Superior temporal gyrus (tissue), 1 donor: Measurements from ENCODE around the gene PCDH15.

Experiments
- DNase-seq: peaks from one replicate; pipeline ENCODE4 v3.0.0-alpha.2; 2016; ENCODE audit errors: extremely low spot score

The PCDH15 gene

GRCh38 chr10:54708021-54708420 lies 93.0 kb downstream of the PCDH15 start:
- DNase-seq: no peak

DNA sequence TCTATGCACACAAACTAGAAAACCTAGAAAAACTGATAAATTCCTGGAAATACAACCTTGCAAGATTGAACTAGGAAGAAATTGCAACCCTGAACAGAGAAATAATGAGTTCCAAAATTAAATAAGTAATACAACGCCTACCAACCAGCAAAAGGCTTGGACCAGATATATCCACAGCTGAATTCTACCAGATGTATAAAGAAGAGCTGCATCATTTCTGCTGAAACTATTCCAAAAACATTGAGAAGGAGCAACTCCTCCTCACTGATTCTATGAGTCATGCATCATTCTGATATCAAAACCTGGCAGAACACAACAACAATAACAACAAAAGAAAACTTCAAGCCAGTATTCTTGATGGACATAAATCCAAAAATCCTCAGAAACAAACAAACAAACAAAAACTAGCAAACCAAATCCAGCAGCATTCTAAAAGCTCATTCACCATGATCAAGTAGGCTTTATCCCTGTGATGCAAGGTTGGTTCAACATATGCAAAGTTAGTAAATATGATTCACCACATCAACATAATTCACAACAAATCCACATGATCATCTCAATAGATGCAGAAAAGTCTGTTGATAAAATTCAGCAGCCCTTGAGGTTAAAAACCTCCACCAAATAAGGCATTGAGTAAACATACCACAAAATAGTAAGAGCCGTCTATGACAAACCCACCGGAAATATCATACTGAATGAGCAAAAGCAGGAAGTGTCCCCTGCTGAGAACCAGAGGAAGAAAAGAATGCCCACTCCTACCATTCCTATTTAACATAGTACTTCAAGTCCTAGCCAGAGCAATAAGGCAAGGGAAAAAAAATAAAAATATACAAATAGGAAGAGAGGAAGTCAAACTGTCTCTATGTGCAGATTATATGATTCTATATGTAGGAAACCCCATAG lies 98.2 kb downstream of the PCDH15 start:
- no peak for DNase-seq

GRCh38 chr10:54691331-54691730 lies 109.7 kb downstream of the PCDH15 start:
- no peak for DNase-seq

DNA sequence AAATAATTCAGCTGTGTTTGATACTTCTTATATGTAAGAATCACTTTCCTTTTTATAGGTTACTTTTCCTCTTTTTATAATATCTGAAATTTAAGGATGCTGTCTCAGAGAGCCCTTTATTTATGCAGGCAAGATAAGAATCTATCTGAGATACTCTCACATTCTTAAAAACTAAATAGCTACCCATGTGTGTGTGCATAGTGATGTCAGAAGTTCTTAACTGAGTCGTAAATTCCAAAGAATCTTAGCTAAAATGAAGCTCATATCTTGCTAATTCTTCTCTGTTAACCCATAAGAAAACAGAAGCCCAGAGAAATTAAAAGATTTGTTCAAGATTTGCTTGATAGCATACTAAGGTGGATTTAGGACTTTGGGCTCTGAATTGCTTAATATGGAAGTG lies 118.5 kb downstream of the PCDH15 start:
- DNase-seq: no peak

GRCh38 chr10:54681136-54681535 lies 119.9 kb downstream of the PCDH15 start:
- DNase-seq: no peak

GRCh38 chr10:54667136-54667535 lies 133.9 kb downstream of the PCDH15 start:
- no peak for DNase-seq

GRCh38 chr10:54666192-54666591 lies 134.8 kb downstream of the PCDH15 start:
- DNase-seq: no peak

DNA sequence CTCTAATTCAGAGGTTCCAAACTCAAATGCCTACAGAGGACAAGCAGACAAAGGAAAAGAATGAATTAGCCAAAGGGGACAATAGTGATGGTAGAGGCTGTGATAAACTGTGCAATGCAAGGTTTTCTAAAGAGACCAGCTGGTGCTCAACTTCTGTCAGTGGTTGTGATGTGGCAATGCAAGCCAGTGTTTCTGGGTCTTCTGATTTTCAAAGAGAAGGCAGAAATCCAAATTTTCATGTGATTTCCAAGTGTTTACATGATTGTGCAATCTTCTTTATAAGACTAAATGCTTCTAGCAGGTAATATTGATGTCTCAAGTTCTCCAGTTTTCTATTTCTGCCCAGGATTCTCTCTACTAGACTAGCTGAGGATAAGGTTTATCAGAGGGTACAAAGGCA lies 135.9 kb downstream of the PCDH15 start:
- no peak for DNase-seq

GRCh38 chr10:54660397-54660796 lies 140.6 kb downstream of the PCDH15 start:
- no peak for DNase-seq

DNA sequence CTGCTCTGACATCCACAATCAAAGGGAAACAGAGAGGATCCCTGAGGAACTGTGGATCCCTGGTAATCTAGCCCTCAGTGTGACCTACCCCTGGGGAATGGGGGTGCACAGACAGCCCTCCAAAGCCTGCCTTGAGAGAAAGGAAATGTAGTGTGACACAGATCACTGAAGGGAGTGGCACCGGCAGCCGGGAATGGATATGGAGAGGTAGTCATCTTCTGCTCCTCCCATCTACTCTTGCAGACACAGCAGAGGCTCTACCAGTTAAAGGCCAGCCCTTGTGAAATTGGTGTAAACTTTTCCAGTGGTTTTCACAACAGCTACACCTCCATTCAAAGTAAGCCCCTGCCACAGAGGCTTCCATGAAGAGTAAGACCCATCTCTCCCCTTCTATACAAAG lies 144.4 kb downstream of the PCDH15 start:
- DNase-seq: no peak

- DNase-seq: no peak
These were observed 147.5 kb downstream of the PCDH15 start for GRCh38 chr10:54653518-54653917.

- no peak for DNase-seq
These were observed 150.5 kb downstream of the PCDH15 start for GRCh38 chr10:54650547-54650946.

- no peak for DNase-seq
These were observed 179.0 kb downstream of the PCDH15 start for GRCh38 chr10:54622017-54622416.

- no peak for DNase-seq
These were observed 180.7 kb downstream of the PCDH15 start for GRCh38 chr10:54620352-54620751.

- no peak for DNase-seq
These were observed 187.0 kb downstream of the PCDH15 start for GRCh38 chr10:54614072-54614471.

DNA sequence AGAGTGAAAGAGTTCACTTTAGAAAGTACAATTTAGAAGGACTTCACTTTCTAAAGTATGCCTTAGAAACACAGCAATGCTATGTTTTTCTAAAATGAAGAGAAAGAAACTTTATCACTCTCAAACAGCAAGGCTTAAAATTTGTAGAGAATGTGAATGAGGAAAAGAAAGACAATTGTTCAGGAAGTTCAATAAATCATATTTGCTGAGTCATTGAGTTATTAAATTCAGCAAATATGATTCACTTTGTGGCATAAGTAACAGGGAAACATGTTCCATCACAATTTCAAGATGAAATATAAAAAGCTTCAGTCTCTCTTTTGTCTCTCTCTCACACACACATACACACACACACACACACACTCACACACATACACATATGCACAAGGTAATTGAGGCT lies 187.9 kb downstream of the PCDH15 start:
- DNase-seq: no peak

GRCh38 chr10:54609423-54609822 lies 191.6 kb downstream of the PCDH15 start:
- no peak for DNase-seq

GRCh38 chr10:54607983-54608382 lies 193.0 kb downstream of the PCDH15 start:
- DNase-seq: no peak

GRCh38 chr10:54594289-54594688 lies 206.7 kb downstream of the PCDH15 start:
- no peak for DNase-seq

- DNase-seq: no peak
These were observed 213.1 kb downstream of the PCDH15 start for GRCh38 chr10:54587971-54588370.

GRCh38 chr10:54585572-54585971 lies 215.5 kb downstream of the PCDH15 start:
- no peak for DNase-seq

GRCh38 chr10:54577682-54578081 lies 223.3 kb downstream of the PCDH15 start:
- DNase-seq: no peak

- DNase-seq: no peak
These were observed 224.5 kb downstream of the PCDH15 start for GRCh38 chr10:54576541-54576940.

DNA sequence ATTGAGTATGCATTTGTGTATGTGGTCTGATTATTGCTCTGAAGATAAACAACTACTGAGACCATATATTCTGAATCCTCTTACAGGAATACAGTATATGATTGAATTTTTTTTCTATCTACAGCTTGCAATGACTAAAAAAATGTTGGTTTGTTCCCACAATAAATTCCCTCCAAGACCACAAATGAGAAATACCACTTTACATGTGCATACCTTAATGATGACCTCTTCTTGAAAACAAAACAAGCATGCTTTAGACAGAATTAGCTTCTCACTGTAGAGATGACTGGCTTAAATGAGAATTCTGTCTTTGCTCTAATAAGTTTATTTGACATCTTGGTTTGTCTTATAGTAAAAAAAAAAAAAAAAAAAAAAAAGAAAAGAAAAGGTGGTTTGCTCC lies 241.5 kb downstream of the PCDH15 start:
- DNase-seq: no peak
